Measurements from ENCODE around the gene EPB42.

EPB42 gene

GRCh38 chr15:43219929-43220928 is 589 bp downstream of the EPB42 start:
- Histone ChIP-seq H3K4me3 (no peak overlapping the region), H3K9ac (ENCODE audit: insufficient read length) (no peak overlapping the region), H3K36me3 (ENCODE audit: insufficient read depth, low read length) (no peaks in the 10 kb centered on the region), H3K9me3 (ENCODE audit: low read depth, low read length) (no peaks in the 10 kb centered on the region), H3K27ac (no peak overlapping the region)
- no peak for TF ChIP-seq POLR2AphosphoS5 (IDR thresholded peaks at IDR 0.05; ENCODE audit: borderline replicate concordance, low read depth, low read length)
- TF ChIP-seq FOXP2 (optimal IDR thresholded peaks at IDR 0.05; ENCODE audit: control extremely low read depth, extremely low read length, insufficient read depth), result no peak
- no peak for TF ChIP-seq EZH2 (IDR thresholded peaks at IDR 0.05)
- DNase-seq (ENCODE audit: low read depth, low spot score), result no peak

GRCh38 chr15:43218908-43219706 is 1.7 kb downstream of the EPB42 start:
- no peak overlapping the region for H3K27ac ChIP-seq
- TF ChIP-seq EZH2 (IDR thresholded peaks at IDR 0.05), result no peak
- TF ChIP-seq POLR2AphosphoS5 (IDR thresholded peaks at IDR 0.05; ENCODE audit: borderline replicate concordance, low read depth, low read length), result no peak
- TF ChIP-seq FOXP2 (optimal IDR thresholded peaks at IDR 0.05; ENCODE audit: control extremely low read depth, extremely low read length, insufficient read depth), result no peak
- H3K9me3 ChIP-seq (ENCODE audit: low read depth, low read length), result no peaks in the 10 kb centered on the region
- H3K4me3 ChIP-seq, result no peak overlapping the region
- H3K9ac ChIP-seq (ENCODE audit: insufficient read length), result no peak overlapping the region
- DNase-seq (ENCODE audit: low read depth, low spot score), result no peak
- H3K36me3 ChIP-seq (ENCODE audit: insufficient read depth, low read length), result no peaks in the 10 kb centered on the region

- Histone ChIP-seq H3K9me3 (ENCODE audit: low read depth, low read length) (no peaks in the 10 kb centered on the region), H3K36me3 (ENCODE audit: insufficient read depth, low read length) (no peaks in the 10 kb centered on the region), H3K9ac (ENCODE audit: insufficient read length) (no peak overlapping the region), H3K27ac (no peak overlapping the region), H3K4me3 (no peak overlapping the region)
- no peak for DNase-seq (ENCODE audit: low read depth, low spot score)
- TF ChIP-seq FOXP2 (optimal IDR thresholded peaks at IDR 0.05; ENCODE audit: control extremely low read depth, extremely low read length, insufficient read depth) (no peak), POLR2AphosphoS5 (IDR thresholded peaks at IDR 0.05; ENCODE audit: borderline replicate concordance, low read depth, low read length) (no peak), EZH2 (IDR thresholded peaks at IDR 0.05) (no peak)
These were observed 4.9 kb downstream of the EPB42 start for GRCh38 chr15:43215961-43216360.

- Histone ChIP-seq H3K36me3 (ENCODE audit: insufficient read depth, low read length) (no peaks in the 10 kb centered on the region), H3K27ac (no peak overlapping the region), H3K4me3 (no peak overlapping the region), H3K9ac (ENCODE audit: insufficient read length) (no peak overlapping the region), H3K9me3 (ENCODE audit: low read depth, low read length) (no peaks in the 10 kb centered on the region)
- DNase-seq (ENCODE audit: low read depth, low spot score), result no peak
- TF ChIP-seq POLR2AphosphoS5 (IDR thresholded peaks at IDR 0.05; ENCODE audit: borderline replicate concordance, low read depth, low read length) (no peak), FOXP2 (optimal IDR thresholded peaks at IDR 0.05; ENCODE audit: control extremely low read depth, extremely low read length, insufficient read depth) (no peak), EZH2 (IDR thresholded peaks at IDR 0.05) (no peak)
These were observed 6.1 kb downstream of the EPB42 start for GRCh38 chr15:43214592-43215295.

- Histone ChIP-seq H3K36me3 (ENCODE audit: insufficient read depth, low read length) (no peaks in the 10 kb centered on the region), H3K9me3 (ENCODE audit: low read depth, low read length) (no peaks in the 10 kb centered on the region), H3K9ac (ENCODE audit: insufficient read length) (no peak overlapping the region), H3K27ac (no peak overlapping the region), H3K4me3 (no peak overlapping the region)
- DNase-seq (ENCODE audit: low read depth, low spot score), result no peak
- TF ChIP-seq FOXP2 (optimal IDR thresholded peaks at IDR 0.05; ENCODE audit: control extremely low read depth, extremely low read length, insufficient read depth), result no peak
These were observed 6.6 kb downstream of the EPB42 start for GRCh38 chr15:43214169-43214568.

- H3K27ac ChIP-seq, result no peak overlapping the region
- H3K9me3 ChIP-seq (ENCODE audit: low read depth, low read length), result no peaks in the 10 kb centered on the region
- H3K4me3 ChIP-seq, result no peak overlapping the region
- DNase-seq (ENCODE audit: low read depth, low spot score), result no peak
- TF ChIP-seq EZH2 (IDR thresholded peaks at IDR 0.05) (no peak), FOXP2 (optimal IDR thresholded peaks at IDR 0.05; ENCODE audit: control extremely low read depth, extremely low read length, insufficient read depth) (no peak), POLR2AphosphoS5 (IDR thresholded peaks at IDR 0.05; ENCODE audit: borderline replicate concordance, low read depth, low read length) (no peak)
- H3K36me3 ChIP-seq (ENCODE audit: insufficient read depth, low read length), result no peaks in the 10 kb centered on the region
- H3K9ac ChIP-seq (ENCODE audit: insufficient read length), result no peak overlapping the region
These were observed 7.4 kb downstream of the EPB42 start for GRCh38 chr15:43213466-43213865.

- TF ChIP-seq EZH2 (IDR thresholded peaks at IDR 0.05) (no peak), FOXP2 (optimal IDR thresholded peaks at IDR 0.05; ENCODE audit: control extremely low read depth, extremely low read length, insufficient read depth) (no peak), POLR2AphosphoS5 (IDR thresholded peaks at IDR 0.05; ENCODE audit: borderline replicate concordance, low read depth, low read length) (no peak)
- Histone ChIP-seq H3K9ac (ENCODE audit: insufficient read length) (no peak overlapping the region), H3K9me3 (ENCODE audit: low read depth, low read length) (no peaks in the 10 kb centered on the region), H3K27ac (no peak overlapping the region), H3K4me3 (no peak overlapping the region), H3K36me3 (ENCODE audit: insufficient read depth, low read length) (no peaks in the 10 kb centered on the region)
- DNase-seq (ENCODE audit: low read depth, low spot score), result no peak
These were observed 7.9 kb downstream of the EPB42 start for GRCh38 chr15:43212951-43213350.

- TF ChIP-seq EZH2 (IDR thresholded peaks at IDR 0.05) (no peak), POLR2AphosphoS5 (IDR thresholded peaks at IDR 0.05; ENCODE audit: borderline replicate concordance, low read depth, low read length) (no peak), FOXP2 (optimal IDR thresholded peaks at IDR 0.05; ENCODE audit: control extremely low read depth, extremely low read length, insufficient read depth) (no peak)
- no peak for DNase-seq (ENCODE audit: low read depth, low spot score)
These were observed 8.5 kb downstream of the EPB42 start for GRCh38 chr15:43212299-43212698.

More at GRCh38 chr15:43212299-43212698, 8.5 kb downstream of the EPB42 start:
- Histone ChIP-seq H3K9ac (ENCODE audit: insufficient read length) (no peak overlapping the region), H3K9me3 (ENCODE audit: low read depth, low read length) (no peaks in the 10 kb centered on the region), H3K27ac (no peak overlapping the region), H3K4me3 (no peak overlapping the region), H3K36me3 (ENCODE audit: insufficient read depth, low read length) (no peaks in the 10 kb centered on the region)

All from SK-N-MC (cell line).